Activated B cell treated with CpG ODN at 0.5 μM for 24 hours (primary cell): ENCODE data around the gene TASOR. TPM values are rescaled to one million over a fixed set of nuclear protein-coding genes. Genes with fewer than 3 reads are reported as not detected.
A peak's percentile ranks its signal among the peaks of the same experiment; 100 is the strongest.
"Not testable (repeated sequence)": the region's sequence is repeated elsewhere in the genome, so short reads cannot be mapped to it uniquely, and the experiment has no call there.

Source experiments
- ATAC-seq: fragments of 200-7000 bp; cut with Tn5 transposase; one replicate; pipeline ENCODE4 v1.10.0; 2021; ENCODE audit warnings: low read depth, mild to moderate bottlenecking, moderate library complexity
- CTCF ChIA-PET: fragments of 350-600 bp; sonication (Branson Sonifier 250); formaldehyde crosslinking; loops from one replicate; lab custom pipeline; 2021; ENCODE audit warnings: antibody characterized with exemption; lab: Charles Lee
- POLR2A ChIA-PET: fragments of 350-600 bp; sonication (Branson Sonifier 250); formaldehyde crosslinking; loops from one replicate; lab custom pipeline; 2021; ENCODE audit warnings: antibody characterized with exemption; lab: Charles Lee
- DNase-seq: peaks from one replicate; pipeline ENCODE4 v3.0.0; 2022
- H3K27ac Mint-ChIP-seq: one replicate; pipeline ENCODE4 v1.8.0; 2020; ENCODE audit warnings: mixed read lengths
- H3K27me3 Mint-ChIP-seq: one replicate; pipeline ENCODE4 v1.8.0; 2021; ENCODE audit warnings: mixed read lengths
- H3K36me3 Mint-ChIP-seq: one replicate; pipeline ENCODE4 v1.8.0; 2021; ENCODE audit warnings: low read depth, mixed read lengths
- H3K4me1 Mint-ChIP-seq: one replicate; pipeline ENCODE4 v1.8.0; 2021; ENCODE audit warnings: mixed read lengths
- H3K4me3 Mint-ChIP-seq: one replicate; pipeline ENCODE4 v1.8.0; 2020; ENCODE audit warnings: mild to moderate bottlenecking, mixed read lengths
- H3K9me3 Mint-ChIP-seq: one replicate; pipeline ENCODE4 v1.8.0; 2020; ENCODE audit warnings: mixed read lengths
- CTCF ChIP-seq: fragments of 200-600 bp; IDR thresholded peaks from one replicate; pipeline ENCODE4 v1.8.0; 2022; ENCODE audit warnings: antibody characterized with exemption, mild to moderate bottlenecking
- intact Hi-C: fragments of 100-400 bp; cut with micrococcal nuclease; formaldehyde crosslinking; loops from one replicate; pipeline ENCODE4 v1.15.1; 2024
- total RNA-seq: library from RNA; stranded (reverse); gene quantifications from 2 replicates; pipeline ENCODE4 v1.2.3, GENCODE V29; 2022

Gene TASOR
- total RNA-seq = 66.0 and 79.7 TPM in 2 replicates

GRCh38 chr3:56683122-56683817 is at the start of gene TASOR:
Gene TASOR, minus strand, starts transcription at chr3:56683265. Its CDS starts 259 bp downstream, at chr3:56683006.
- H3K27ac Mint-ChIP-seq = peak within 1 kb of the TSS; percentile 97
- H3K9me3 Mint-ChIP-seq = no peaks in the 10 kb centered on the region
- peaks cover 24% of the 10 kb centered on the region for H3K36me3 Mint-ChIP-seq
- peak; percentile 85 for DNase-seq
- intact Hi-C loops = loop anchor here (1.0 to 5.0 kb wide), 4 partner anchors 119 to 546 kb away; no protein-coding TSS in a partner anchor
- POLR2A ChIA-PET = interaction anchor here (0.6 to 2.1 kb wide), 25 partner anchors 9 to 914 kb away, joined by 3 to 31 read pairs (median 5); partner anchors contain the start of genes APPL1, ARF4, ARHGEF3 and CCDC66
- ATAC-seq = peak; percentile 86
- H3K4me1 Mint-ChIP-seq = peaks cover 50% of the 10 kb centered on the region
- no peaks in the 10 kb centered on the region for H3K27me3 Mint-ChIP-seq
- CTCF ChIA-PET = interaction anchor here (1.0 to 1.1 kb wide), 2 partner anchors 19 to 116 kb away, joined by 3 to 7 read pairs; no protein-coding TSS in a partner anchor
- no peak for TF ChIP-seq CTCF
- peak within 1 kb of the TSS; percentile 97 for H3K4me3 Mint-ChIP-seq

GRCh38 chr3:56732109-56732508 is 49.0 kb upstream of the TASOR start:
- CTCF ChIA-PET = interaction anchor here (6.8 kb wide), 1 partner anchor 68 kb away, joined by 39 read pairs; the partner anchor contains the start of gene ARHGEF3
- DNase-seq (no peak), ATAC-seq (no peak)
- POLR2A ChIA-PET = no interaction called here
- intact Hi-C loops = no loop called here
- Mint-ChIP-seq H3K4me3 (no peak overlapping the region), H3K36me3 (peaks cover 82% of the 10 kb centered on the region), H3K27me3 (no peaks in the 10 kb centered on the region), H3K4me1 (no peaks in the 10 kb centered on the region), H3K27ac (no peak overlapping the region), H3K9me3 (no peaks in the 10 kb centered on the region)
- TF ChIP-seq CTCF = no peak

- H3K27me3 Mint-ChIP-seq = no peaks in the 10 kb centered on the region
- TF ChIP-seq CTCF = no peak
- H3K4me1 Mint-ChIP-seq = peaks cover 23% of the 10 kb centered on the region
- no peaks in the 10 kb centered on the region for H3K9me3 Mint-ChIP-seq
- intact Hi-C loops = loop anchor here (2.0 kb wide), 1 partner anchor 30 kb away; no protein-coding TSS in a partner anchor
- H3K36me3 Mint-ChIP-seq = peaks cover 59% of the 10 kb centered on the region
- ATAC-seq = peak; percentile 56
- POLR2A ChIA-PET = interaction anchor here (0.5 to 2.3 kb wide), 2 partner anchors 29 to 97 kb away, joined by 6 to 11 read pairs; no protein-coding TSS in a partner anchor
- peak overlapping the region; percentile 21 for H3K27ac Mint-ChIP-seq
- CTCF ChIA-PET = interaction anchor here (1.2 to 1.8 kb wide), 3 partner anchors 74 to 264 kb away, joined by 3 to 7 read pairs (median 3); no protein-coding TSS in a partner anchor
- DNase-seq = no peak
- no peak overlapping the region for H3K4me3 Mint-ChIP-seq
These were observed 42.1 kb upstream of the TASOR start for GRCh38 chr3:56725175-56725574.

- CTCF ChIA-PET = interaction anchor here (1.2 to 1.8 kb wide), 3 partner anchors 75 to 264 kb away, joined by 3 to 7 read pairs (median 3); no protein-coding TSS in a partner anchor
- no peak overlapping the region for H3K27ac Mint-ChIP-seq
- H3K4me3 Mint-ChIP-seq = no peak overlapping the region
- intact Hi-C loops = loop anchor here (2.0 kb wide), 1 partner anchor 30 kb away; no protein-coding TSS in a partner anchor
- H3K27me3 Mint-ChIP-seq = no peaks in the 10 kb centered on the region
- no peak for DNase-seq
- POLR2A ChIA-PET = interaction anchor here (2.3 kb wide), 1 partner anchor 30 kb away, joined by 11 read pairs; no protein-coding TSS in a partner anchor
- no peak for ATAC-seq
- H3K4me1 Mint-ChIP-seq = peaks cover 23% of the 10 kb centered on the region
- H3K36me3 Mint-ChIP-seq = peaks cover 54% of the 10 kb centered on the region
- TF ChIP-seq CTCF = no peak
- H3K9me3 Mint-ChIP-seq = no peaks in the 10 kb centered on the region
These were observed 41.6 kb upstream of the TASOR start for GRCh38 chr3:56724676-56725075.

- peaks cover 22% of the 10 kb centered on the region for H3K4me1 Mint-ChIP-seq
- H3K27me3 Mint-ChIP-seq = no peaks in the 10 kb centered on the region
- no peak for DNase-seq
- intact Hi-C loops = no loop called here
- H3K36me3 Mint-ChIP-seq = peaks cover 21% of the 10 kb centered on the region
- no peak for ATAC-seq
- H3K27ac Mint-ChIP-seq = no peak overlapping the region
- H3K4me3 Mint-ChIP-seq = no peak overlapping the region
- H3K9me3 Mint-ChIP-seq = no peaks in the 10 kb centered on the region
- TF ChIP-seq CTCF = no peak
- POLR2A ChIA-PET = no interaction called here
- CTCF ChIA-PET = interaction anchor here (0.8 kb wide), 1 partner anchor 79 kb away, joined by 3 read pairs; no protein-coding TSS in a partner anchor
These were observed 37.8 kb upstream of the TASOR start for GRCh38 chr3:56720849-56721248.

GRCh38 chr3:56718809-56719208 is 35.7 kb upstream of the TASOR start:
- POLR2A ChIA-PET, ATAC-seq, H3K27ac Mint-ChIP-seq, H3K27me3 Mint-ChIP-seq, H3K4me3 Mint-ChIP-seq, H3K4me1 Mint-ChIP-seq, CTCF ChIA-PET, DNase-seq, H3K9me3 Mint-ChIP-seq, intact Hi-C loops: not testable (repeated sequence)
- peaks cover 10% of the 10 kb centered on the region for H3K36me3 Mint-ChIP-seq
